Measurements from ENCODE around the gene RNASE7.

- TF ChIP-seq CTCF (conservative IDR thresholded peaks at IDR 0.05 in 1 of 2, IDR thresholded peaks at IDR 0.05 in 1 of 2; ENCODE audit: extremely low read depth in 1 of 2, insufficient read depth in 1 of 2, low read depth in 1 of 2, low read length in 2 of 2) (no peak), EZH2 (IDR thresholded peaks at IDR 0.05; ENCODE audit: borderline replicate concordance, low read length) (no peak)
Measured at GRCh38 chr14:21069388-21070082, 27.4 kb downstream of the RNASE7 start.
